GM19240 (cell line): ENCODE data around the gene EPHA7.

Experiments used
- DNase-seq: peaks from one replicate; pipeline ENCODE4 v3.0.0; 2011; ENCODE audit warnings: low spot score; ENCODE audit not compliant: insufficient read length

Gene EPHA7

GRCh38 chr6:93248631-93249030, 170.7 kb downstream of the EPHA7 start:
- no peak for DNase-seq

DNA sequence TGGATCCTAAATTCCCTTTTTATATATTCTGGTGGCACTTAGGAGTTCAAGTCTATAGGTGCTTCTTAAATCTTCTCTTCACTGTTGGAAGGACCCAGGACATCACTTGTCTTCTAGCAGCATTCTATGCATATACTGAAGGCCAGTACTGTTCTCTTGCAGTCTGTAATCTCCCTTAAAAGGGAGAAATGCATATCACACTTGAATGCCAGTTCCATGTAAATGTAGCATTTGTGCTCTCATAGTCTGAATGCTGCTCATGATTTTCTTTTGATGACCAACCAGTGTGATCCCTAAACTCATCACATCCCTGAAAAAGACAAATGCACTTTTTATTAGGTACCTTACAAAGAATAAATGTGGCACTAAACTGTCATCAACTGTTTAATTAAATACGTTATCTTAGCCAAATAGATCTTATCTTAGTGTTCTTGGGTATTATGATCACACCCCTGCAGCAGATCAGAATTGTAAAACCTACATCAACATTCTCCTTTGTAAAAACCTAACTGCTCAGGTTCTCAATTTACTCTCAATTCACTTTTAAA, 176.1 kb downstream of the EPHA7 start:
- no peak for DNase-seq

DNA sequence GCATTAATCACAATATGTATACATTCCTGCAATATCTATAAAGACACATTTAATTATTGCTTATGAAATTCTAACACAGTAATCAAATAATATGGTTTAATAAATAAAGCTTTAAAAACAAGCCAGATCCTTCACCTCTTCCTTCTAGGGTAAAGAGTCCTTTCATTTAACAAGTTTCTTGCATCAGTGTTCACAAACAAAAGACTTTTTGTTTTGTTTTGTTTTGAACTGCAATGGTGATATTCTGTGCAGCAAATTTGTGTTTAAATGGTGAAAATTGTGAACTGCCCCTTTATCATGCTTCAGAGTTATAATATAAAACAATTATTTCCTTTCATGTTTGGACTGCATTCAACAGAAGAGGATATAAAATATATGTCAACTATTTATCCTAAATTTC, 177.3 kb downstream of the EPHA7 start:
- no peak for DNase-seq

DNA sequence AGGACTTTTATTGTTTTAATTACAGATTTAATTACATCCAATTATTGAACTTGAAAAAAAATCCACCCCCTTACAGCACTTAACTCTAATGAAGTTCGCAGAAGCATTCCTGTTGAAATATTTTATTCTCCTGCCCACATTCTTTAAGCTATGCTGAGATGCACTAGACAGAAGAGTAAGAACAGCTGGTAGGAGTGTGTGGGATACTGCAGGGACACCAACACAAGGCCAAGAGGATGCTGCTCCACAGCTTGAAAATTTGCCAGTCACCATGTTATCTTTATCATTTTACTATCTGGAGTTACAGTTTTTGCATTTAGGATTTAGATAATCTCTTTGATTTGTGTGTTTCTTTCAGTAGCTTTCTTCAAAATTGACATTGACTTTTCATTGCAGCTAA, 180.7 kb downstream of the EPHA7 start:
- no peak for DNase-seq

DNA sequence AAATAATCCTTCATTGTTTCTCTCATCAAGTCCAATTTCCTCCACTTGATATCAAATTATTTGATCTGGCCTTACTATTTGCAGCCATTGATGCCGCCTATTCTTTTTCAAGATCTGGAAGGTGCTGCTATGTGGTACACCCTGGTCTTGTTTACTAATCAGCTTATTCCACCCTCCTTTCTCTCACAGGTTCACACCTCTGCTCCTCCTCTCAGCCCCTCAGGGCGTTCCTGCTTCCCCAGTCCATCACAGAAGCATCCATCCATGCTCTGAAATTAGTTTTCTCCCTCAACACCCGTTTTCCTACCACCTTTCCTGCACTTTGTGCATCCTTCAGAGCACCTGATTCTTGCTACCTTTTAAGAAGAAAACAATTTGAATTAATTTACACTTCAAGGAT, 183.6 kb downstream of the EPHA7 start:
- DNase-seq: no peak

DNA sequence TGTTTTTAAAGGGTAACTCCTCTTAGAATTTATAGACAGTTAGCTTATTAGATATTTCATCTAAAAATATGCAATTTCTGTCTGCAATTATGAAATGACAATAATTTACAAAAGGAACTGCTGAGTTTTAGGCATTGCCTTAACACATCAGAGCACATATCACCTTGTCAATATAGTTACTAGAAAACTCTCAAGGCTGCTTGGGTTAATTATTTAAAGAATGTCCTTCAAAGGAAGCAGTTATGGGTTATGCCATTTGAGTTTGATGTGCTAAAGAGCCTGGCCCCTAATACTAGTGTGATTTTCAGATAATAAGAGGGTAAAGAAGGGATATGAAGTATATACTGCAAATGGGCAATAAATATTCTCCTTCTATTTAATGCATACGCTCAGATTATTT, 192.5 kb downstream of the EPHA7 start:
- DNase-seq: no peak

DNA sequence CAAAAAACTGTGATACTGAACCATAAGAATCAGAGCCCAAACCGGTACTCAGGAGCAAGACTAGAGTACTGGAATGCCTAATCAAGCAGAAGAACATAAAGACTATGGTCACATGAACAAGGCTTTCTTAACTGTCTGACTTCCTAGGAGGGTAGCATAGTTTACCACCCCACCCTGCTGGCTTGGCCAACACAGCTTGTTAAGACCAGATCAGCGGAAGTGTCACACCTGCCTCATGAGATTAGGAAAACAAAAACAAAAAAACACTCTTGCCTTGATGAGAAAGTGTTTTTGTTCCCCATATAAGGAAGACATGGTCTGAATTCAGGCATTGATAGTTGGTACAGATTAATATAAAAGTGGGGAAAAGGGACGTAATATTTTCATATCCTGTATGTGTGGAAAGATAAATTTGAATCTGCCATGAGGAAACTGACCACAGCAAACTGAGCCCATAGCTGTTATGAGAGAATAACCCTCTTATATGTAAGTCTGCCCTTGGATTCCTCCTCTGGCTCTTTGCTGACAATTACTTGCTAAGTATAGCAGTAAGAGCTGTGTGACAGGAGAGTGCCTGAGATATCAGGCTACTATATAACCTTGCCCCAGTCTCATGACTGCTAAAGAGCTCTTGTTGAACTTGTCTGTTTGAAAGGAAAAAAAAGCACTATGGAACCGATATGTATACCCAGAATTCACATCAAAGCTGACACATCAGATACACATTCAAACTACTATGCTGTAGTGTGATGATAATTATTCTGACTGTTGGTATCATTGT, 197.1 kb downstream of the EPHA7 start:
- DNase-seq: no peak

- DNase-seq: no peak
Observed at GRCh38 chr6:93219447-93219846, 199.9 kb downstream of the EPHA7 start.

GRCh38 chr6:93218096-93218495, 201.3 kb downstream of the EPHA7 start:
- no peak for DNase-seq

DNA sequence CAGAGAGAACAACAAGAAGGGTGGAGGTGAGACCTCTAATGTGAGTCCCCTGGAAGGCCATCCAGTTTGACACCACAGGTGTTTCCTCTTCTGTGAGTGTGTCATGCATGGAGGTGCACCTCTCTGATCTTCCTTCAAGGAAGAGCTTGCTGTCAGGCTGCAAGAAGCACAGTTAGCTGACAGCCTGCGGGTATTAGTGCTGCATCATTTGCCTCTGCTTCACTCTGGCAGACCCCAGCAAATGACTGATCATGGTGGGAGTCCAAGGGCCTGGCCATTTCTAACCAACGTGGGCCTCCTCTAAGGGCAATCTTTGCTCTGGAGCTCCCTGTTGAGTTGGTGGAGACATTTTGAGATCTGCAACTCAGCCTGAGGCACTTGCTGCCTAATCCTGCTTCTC, 206.3 kb downstream of the EPHA7 start:
- DNase-seq: no peak

GRCh38 chr6:93210908-93211307, 208.5 kb downstream of the EPHA7 start:
- no peak for DNase-seq

- DNase-seq: no peak
Observed at GRCh38 chr6:93209358-93209757, 210.0 kb downstream of the EPHA7 start.

DNA sequence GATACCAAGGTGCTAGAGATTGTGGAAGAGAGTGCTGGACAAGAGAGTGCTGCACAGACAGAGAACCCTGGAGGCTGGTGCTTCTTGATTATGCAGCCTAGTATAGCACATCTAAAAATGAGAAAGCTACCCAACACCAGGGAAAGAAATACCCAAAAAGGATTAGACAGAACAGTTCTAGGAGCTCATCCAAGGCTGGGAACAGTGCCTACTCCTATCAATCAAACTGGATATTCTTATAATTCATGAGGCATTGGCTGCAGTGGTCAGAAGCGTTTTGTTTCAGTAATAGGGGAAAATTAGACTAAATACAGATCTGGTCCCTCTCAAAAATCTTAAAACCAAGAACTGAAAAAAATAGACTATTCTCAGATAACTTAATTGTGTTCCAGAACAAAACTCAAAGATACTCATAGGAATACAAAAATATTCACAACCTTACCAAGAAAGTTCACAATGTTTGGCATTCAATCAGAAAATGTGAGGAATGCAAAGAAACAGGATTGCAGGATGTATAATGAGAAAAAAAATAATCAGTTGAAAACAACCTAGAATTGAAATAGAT, 222.9 kb downstream of the EPHA7 start:
- DNase-seq: no peak

DNA sequence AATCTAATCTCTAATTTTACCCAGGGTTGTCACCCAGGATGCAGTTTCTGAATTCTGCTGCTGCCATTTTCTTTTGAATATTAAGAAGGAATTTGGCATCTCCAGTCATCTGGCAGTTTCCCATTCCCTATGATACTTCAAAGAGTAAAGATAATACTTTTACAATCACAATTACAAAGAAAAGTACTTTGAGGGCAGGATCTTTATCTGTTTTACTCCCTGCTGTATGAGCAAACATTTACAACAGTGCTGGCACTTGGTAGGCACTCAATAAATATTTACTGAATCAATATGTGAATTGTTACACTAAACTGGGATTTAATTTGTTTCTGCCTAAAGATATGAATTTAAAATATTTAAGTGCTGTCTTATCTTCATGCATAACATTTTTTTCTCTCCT, 224.9 kb downstream of the EPHA7 start:
- DNase-seq: no peak

- DNase-seq: no peak
Observed at GRCh38 chr6:93193868-93194267, 225.5 kb downstream of the EPHA7 start.
